Neural cell (in vitro differentiated cells): ENCODE measurements around the gene LHFPL5. TPM values are rescaled to one million over a fixed set of nuclear protein-coding genes. Genes with fewer than 3 reads are reported as not detected.

ENCODE experiments used
- H2AFZ ChIP-seq: fragments of 200-600, 300-800 bp; sonication (generic), shearing (Covaris generic); 2 replicates; pipeline ENCODE4 v1.6.0; 2014; ENCODE audit warnings: low read depth, mild to moderate bottlenecking, antibody characterized with exemption, low read length, moderate library complexity
- H3F3A ChIP-seq: fragments of 200-600 bp; shearing (Covaris generic); 2 replicates; pipeline ENCODE4 v1.6.1; 2016; ENCODE audit warnings: mild to moderate bottlenecking, moderate library complexity, mixed read lengths, antibody characterized with exemption, low read length; ENCODE audit not compliant: insufficient read depth, poor library complexity, severe bottlenecking
- H3K27ac ChIP-seq: fragments of 200-600, 300-800 bp; sonication (generic), shearing (Covaris generic); 2 replicates; pipeline ENCODE4 v1.5.1; 2014; ENCODE audit warnings: mild to moderate bottlenecking, low read length, moderate library complexity
- H3K27me3 ChIP-seq: fragments of 300-800, 200-600 bp; sonication (generic), shearing (Covaris generic); 2 replicates; pipeline ENCODE4 v1.6.0; 2014; ENCODE audit warnings: mild to moderate bottlenecking, low read depth, low read length, moderate library complexity; ENCODE audit not compliant: insufficient read depth
- H3K36me3 ChIP-seq: fragments of 300-800, 200-600 bp; sonication (generic), shearing (Covaris generic); 2 replicates; pipeline ENCODE4 v1.5.1; 2014; ENCODE audit warnings: mild to moderate bottlenecking, antibody characterized with exemption, low read length, moderate library complexity; ENCODE audit not compliant: insufficient read depth
- H3K4me2 ChIP-seq: fragments of 300-800, 200-600 bp; sonication (generic), shearing (Covaris generic); 2 replicates; pipeline ENCODE4 v1.6.0; 2014; ENCODE audit warnings: mild to moderate bottlenecking, low read length
- H3K4me3 ChIP-seq: fragments of 300-800, 200-600 bp; sonication (generic), shearing (Covaris generic); 2 replicates; pipeline ENCODE4 v1.5.1; 2014; ENCODE audit warnings: mild to moderate bottlenecking, low read length, moderate library complexity
- H3K79me2 ChIP-seq: fragments of 200-600 bp; shearing (Covaris generic); replicated peaks from 2 replicates; pipeline ENCODE4 v1.6.0; 2014; ENCODE audit warnings: mild to moderate bottlenecking, low read length, moderate library complexity; ENCODE audit not compliant: insufficient read depth
- H3K9ac ChIP-seq: fragments of 300-800, 200-600 bp; sonication (generic), shearing (Covaris generic); 2 replicates; pipeline ENCODE4 v1.6.1; 2016; ENCODE audit warnings: mild to moderate bottlenecking, low read length, mixed read lengths
- H3K9me2 ChIP-seq: fragments of 200-600 bp; shearing (Covaris generic); 2 replicates; pipeline ENCODE4 v1.6.1; 2016; ENCODE audit warnings: mild to moderate bottlenecking, low read length, mixed read lengths; ENCODE audit not compliant: insufficient read depth
- H3K9me3 ChIP-seq: fragments of 200-600, 300-800 bp; sonication (generic), shearing (Covaris generic); 2 replicates; pipeline ENCODE4 v1.6.1; 2016; ENCODE audit warnings: mild to moderate bottlenecking, mixed run types, low read length, moderate library complexity, mixed read lengths
- H4K20me1 ChIP-seq: fragments of 200-600 bp; shearing (Covaris generic); 2 replicates; pipeline ENCODE4 v1.6.1; 2016; ENCODE audit warnings: mild to moderate bottlenecking, mixed run types; ENCODE audit not compliant: insufficient read depth
- EP300 ChIP-seq: fragments of 450-650 bp; conservative IDR thresholded peaks from 2 replicates; pipeline ENCODE4 v1.6.1; 2014; ENCODE audit warnings: antibody characterized with exemption, mild to moderate bottlenecking, moderate library complexity; ENCODE audit not compliant: poor library complexity, severe bottlenecking
- EZH2 ChIP-seq: fragments of 200-600, 300-800 bp; shearing (Covaris generic), sonication (generic); IDR thresholded peaks from 2 replicates; pipeline ENCODE4 v1.6.1; 2014; ENCODE audit warnings: antibody characterized with exemption, low read length, borderline replicate concordance, mild to moderate bottlenecking; ENCODE audit not compliant: insufficient read depth, poor library complexity, severe bottlenecking
- MXI1 ChIP-seq: fragments of 450-650 bp; conservative IDR thresholded peaks from 2 replicates; pipeline ENCODE4 v1.6.1; 2014; ENCODE audit warnings: antibody characterized with exemption, mild to moderate bottlenecking; ENCODE audit not compliant: poor library complexity, severe bottlenecking
- POLR2AphosphoS5 ChIP-seq: IDR thresholded peaks from 2 replicates; pipeline ENCODE4 v1.6.1; 2012
- RAD21 ChIP-seq: fragments of 450-650 bp; conservative IDR thresholded peaks from 2 replicates; pipeline ENCODE4 v1.6.1; 2014; ENCODE audit warnings: antibody characterized with exemption, mild to moderate bottlenecking, moderate library complexity
- SMC3 ChIP-seq: fragments of 450-650 bp; conservative IDR thresholded peaks from 2 replicates; pipeline ENCODE4 v1.6.1; 2014; ENCODE audit warnings: antibody characterized with exemption, mild to moderate bottlenecking, moderate library complexity; ENCODE audit not compliant: poor library complexity
- TAF1 ChIP-seq: IDR thresholded peaks from 2 replicates; pipeline ENCODE4 v1.6.1; 2012; ENCODE audit warnings: low read depth
- polyA plus RNA-seq: library from polyadenylated mRNA; depleted of rRNA; stranded (reverse); fragments of >200 nt; gene quantifications from 2 replicates; pipeline ENCODE4 v1.2.3, GENCODE V29; 2014
- TF ChIP-seq, protein P1 (sequence below): IDR thresholded peaks from 2 replicates; pipeline ENCODE4 v1.6.1; 2012; ENCODE audit warnings: borderline replicate concordance
- TF ChIP-seq, protein P2 (sequence below): fragments of 450-650 bp; IDR thresholded peaks from 2 replicates; pipeline ENCODE4 v1.5.1; 2014; ENCODE audit warnings: antibody characterized with exemption, mild to moderate bottlenecking, moderate library complexity; ENCODE audit not compliant: poor library complexity, severe bottlenecking

The LHFPL5 gene
- polyA plus RNA-seq, 1 donor from 2014 or later: 0.17 TPM

DNA sequence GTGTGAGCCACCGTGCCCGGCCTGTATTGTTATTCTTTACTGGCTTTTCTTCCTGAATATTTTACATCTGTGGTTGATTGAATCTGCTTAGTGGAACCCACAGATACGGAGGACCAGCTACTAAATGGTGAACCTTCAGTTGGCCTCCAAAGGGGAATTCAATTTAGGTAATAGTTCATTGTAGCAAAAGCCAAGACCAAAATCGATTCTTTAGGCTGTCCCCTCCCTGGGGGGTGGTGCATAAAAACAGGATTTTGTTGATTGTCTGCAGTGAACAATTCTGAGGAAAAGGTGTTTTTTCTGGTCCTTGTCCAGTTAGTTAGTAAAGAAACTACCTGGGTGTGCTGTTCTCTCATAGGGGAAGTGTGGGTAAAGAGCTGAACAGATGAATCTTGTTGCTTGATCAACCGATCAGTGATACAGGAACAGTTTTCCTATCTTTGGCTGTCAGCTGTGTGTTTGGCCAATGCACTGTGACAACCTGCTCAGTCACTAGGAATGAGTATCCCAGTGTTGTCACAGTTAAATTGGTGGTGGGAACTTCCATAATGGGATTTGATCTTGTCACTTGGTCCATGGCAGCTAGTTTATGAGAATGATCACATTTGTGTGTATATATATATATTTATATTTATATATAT lies 19.5 kb downstream of the LHFPL5 start:
- H3K4me3 ChIP-seq: no peak overlapping the region
- no peak overlapping the region for H3K9ac ChIP-seq
- no peak overlapping the region for H2AFZ ChIP-seq
- H3F3A ChIP-seq: no peaks in the 10 kb centered on the region
- H4K20me1 ChIP-seq: no peaks in the 10 kb centered on the region
- no peaks in the 10 kb centered on the region for H3K27me3 ChIP-seq
- no peaks in the 10 kb centered on the region for H3K36me3 ChIP-seq
- H3K9me2 ChIP-seq: no peaks in the 10 kb centered on the region
- no peaks in the 10 kb centered on the region for H3K79me2 ChIP-seq
- H3K4me2 ChIP-seq: no peak overlapping the region
- H3K27ac ChIP-seq: no peak overlapping the region
- no peaks in the 10 kb centered on the region for H3K9me3 ChIP-seq
- TF ChIP-seq MXI1: no peak
- no peak for TF ChIP-seq SMC3
- TF ChIP-seq RAD21: no peak
- no peak for TF ChIP-seq EZH2
- TF ChIP-seq, protein P1, sequence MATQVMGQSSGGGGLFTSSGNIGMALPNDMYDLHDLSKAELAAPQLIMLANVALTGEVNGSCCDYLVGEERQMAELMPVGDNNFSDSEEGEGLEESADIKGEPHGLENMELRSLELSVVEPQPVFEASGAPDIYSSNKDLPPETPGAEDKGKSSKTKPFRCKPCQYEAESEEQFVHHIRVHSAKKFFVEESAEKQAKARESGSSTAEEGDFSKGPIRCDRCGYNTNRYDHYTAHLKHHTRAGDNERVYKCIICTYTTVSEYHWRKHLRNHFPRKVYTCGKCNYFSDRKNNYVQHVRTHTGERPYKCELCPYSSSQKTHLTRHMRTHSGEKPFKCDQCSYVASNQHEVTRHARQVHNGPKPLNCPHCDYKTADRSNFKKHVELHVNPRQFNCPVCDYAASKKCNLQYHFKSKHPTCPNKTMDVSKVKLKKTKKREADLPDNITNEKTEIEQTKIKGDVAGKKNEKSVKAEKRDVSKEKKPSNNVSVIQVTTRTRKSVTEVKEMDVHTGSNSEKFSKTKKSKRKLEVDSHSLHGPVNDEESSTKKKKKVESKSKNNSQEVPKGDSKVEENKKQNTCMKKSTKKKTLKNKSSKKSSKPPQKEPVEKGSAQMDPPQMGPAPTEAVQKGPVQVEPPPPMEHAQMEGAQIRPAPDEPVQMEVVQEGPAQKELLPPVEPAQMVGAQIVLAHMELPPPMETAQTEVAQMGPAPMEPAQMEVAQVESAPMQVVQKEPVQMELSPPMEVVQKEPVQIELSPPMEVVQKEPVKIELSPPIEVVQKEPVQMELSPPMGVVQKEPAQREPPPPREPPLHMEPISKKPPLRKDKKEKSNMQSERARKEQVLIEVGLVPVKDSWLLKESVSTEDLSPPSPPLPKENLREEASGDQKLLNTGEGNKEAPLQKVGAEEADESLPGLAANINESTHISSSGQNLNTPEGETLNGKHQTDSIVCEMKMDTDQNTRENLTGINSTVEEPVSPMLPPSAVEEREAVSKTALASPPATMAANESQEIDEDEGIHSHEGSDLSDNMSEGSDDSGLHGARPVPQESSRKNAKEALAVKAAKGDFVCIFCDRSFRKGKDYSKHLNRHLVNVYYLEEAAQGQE: no peak
- no peak for TF ChIP-seq EP300
- TF ChIP-seq, protein P2, sequence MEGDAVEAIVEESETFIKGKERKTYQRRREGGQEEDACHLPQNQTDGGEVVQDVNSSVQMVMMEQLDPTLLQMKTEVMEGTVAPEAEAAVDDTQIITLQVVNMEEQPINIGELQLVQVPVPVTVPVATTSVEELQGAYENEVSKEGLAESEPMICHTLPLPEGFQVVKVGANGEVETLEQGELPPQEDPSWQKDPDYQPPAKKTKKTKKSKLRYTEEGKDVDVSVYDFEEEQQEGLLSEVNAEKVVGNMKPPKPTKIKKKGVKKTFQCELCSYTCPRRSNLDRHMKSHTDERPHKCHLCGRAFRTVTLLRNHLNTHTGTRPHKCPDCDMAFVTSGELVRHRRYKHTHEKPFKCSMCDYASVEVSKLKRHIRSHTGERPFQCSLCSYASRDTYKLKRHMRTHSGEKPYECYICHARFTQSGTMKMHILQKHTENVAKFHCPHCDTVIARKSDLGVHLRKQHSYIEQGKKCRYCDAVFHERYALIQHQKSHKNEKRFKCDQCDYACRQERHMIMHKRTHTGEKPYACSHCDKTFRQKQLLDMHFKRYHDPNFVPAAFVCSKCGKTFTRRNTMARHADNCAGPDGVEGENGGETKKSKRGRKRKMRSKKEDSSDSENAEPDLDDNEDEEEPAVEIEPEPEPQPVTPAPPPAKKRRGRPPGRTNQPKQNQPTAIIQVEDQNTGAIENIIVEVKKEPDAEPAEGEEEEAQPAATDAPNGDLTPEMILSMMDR: no peak
- TF ChIP-seq TAF1: no peak

DNA sequence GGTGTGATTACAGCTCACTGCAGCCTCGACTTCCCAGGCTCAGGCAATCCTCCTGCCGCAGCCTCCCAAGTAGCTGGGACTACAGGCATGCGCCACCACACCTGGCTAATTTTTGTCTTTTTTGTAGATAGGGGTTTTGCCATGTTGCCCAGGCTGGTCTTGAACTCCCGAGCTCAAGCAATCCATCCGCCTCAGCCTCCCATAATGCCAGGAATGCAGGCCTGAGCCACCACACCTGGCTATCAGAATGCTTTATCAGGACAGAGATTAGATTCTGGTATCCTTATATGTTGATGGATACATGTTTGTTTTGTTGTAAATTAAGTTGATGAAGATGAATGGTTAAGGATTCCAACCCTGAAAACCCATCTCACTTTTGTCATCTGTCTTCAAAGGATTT lies 24.2 kb downstream of the LHFPL5 start:
- no peaks in the 10 kb centered on the region for H3K79me2 ChIP-seq
- H2AFZ ChIP-seq: no peak overlapping the region
- no peak overlapping the region for H3K9ac ChIP-seq
- H3K9me3 ChIP-seq: no peaks in the 10 kb centered on the region
- no peaks in the 10 kb centered on the region for H3K27me3 ChIP-seq
- H3K4me2 ChIP-seq: no peak overlapping the region
- no peaks in the 10 kb centered on the region for H3F3A ChIP-seq
- H3K27ac ChIP-seq: no peak overlapping the region
- H4K20me1 ChIP-seq: no peaks in the 10 kb centered on the region
- no peak for TF ChIP-seq SMC3
- TF ChIP-seq POLR2AphosphoS5: no peak
- no peak for TF ChIP-seq TAF1
- TF ChIP-seq EZH2: no peak
- TF ChIP-seq MXI1: no peak
- TF ChIP-seq, protein P2: no peak
- TF ChIP-seq, protein P1: no peak
- no peak for TF ChIP-seq RAD21
- H3K9me2 ChIP-seq: no peaks in the 10 kb centered on the region
- no peak overlapping the region for H3K4me3 ChIP-seq
- no peaks in the 10 kb centered on the region for H3K36me3 ChIP-seq
